Activated CD4-positive, CD25-positive, alpha-beta regulatory T cell treated with anti-CD3 and anti-CD28 coated beads, Interleukin-2, amount 50 U/mL, for 16 hours (primary cell): ENCODE data around the gene PRDM16.

ENCODE experiments used
- DNase-seq: peaks from one replicate; pipeline ENCODE4 v3.0.0-alpha.2; 2020; ENCODE audit warnings: low read depth, low spot score

The PRDM16 gene

GRCh38 chr1:3140437-3140836 lies 71.4 kb downstream of the PRDM16 start:
- DNase-seq = no peak

- DNase-seq = no peak
Measured at GRCh38 chr1:3141129-3141528, 72.1 kb downstream of the PRDM16 start.

GRCh38 chr1:3141836-3142235 lies 72.8 kb downstream of the PRDM16 start:
- no peak for DNase-seq

GRCh38 chr1:3142236-3142635 lies 73.2 kb downstream of the PRDM16 start:
- no peak for DNase-seq

GRCh38 chr1:3142751-3143150 lies 73.7 kb downstream of the PRDM16 start:
- no peak for DNase-seq

GRCh38 chr1:3145532-3146325 lies 76.7 kb downstream of the PRDM16 start:
- no peak for DNase-seq

- DNase-seq = no peak
Measured at GRCh38 chr1:3146458-3146857, 77.5 kb downstream of the PRDM16 start.

GRCh38 chr1:3146907-3147306 lies 77.9 kb downstream of the PRDM16 start:
- no peak for DNase-seq

- DNase-seq = no peak
Measured at GRCh38 chr1:3148171-3148570, 79.2 kb downstream of the PRDM16 start.

GRCh38 chr1:3149277-3149676 lies 80.3 kb downstream of the PRDM16 start:
- no peak for DNase-seq

GRCh38 chr1:3151456-3151855 lies 82.5 kb downstream of the PRDM16 start:
- no peak for DNase-seq

- no peak for DNase-seq
Measured at GRCh38 chr1:3152143-3152542, 83.1 kb downstream of the PRDM16 start.

- no peak for DNase-seq
Measured at GRCh38 chr1:3153197-3153596, 84.2 kb downstream of the PRDM16 start.

- DNase-seq = no peak
Measured at GRCh38 chr1:3153902-3154795, 85.1 kb downstream of the PRDM16 start.

- DNase-seq = no peak
Measured at GRCh38 chr1:3155056-3155925, 86.3 kb downstream of the PRDM16 start.

- DNase-seq = no peak
Measured at GRCh38 chr1:3155926-3156220, 86.9 kb downstream of the PRDM16 start.

GRCh38 chr1:3156936-3157335 lies 87.9 kb downstream of the PRDM16 start:
- no peak for DNase-seq

- DNase-seq = no peak
Measured at GRCh38 chr1:3158347-3158746, 89.3 kb downstream of the PRDM16 start.

GRCh38 chr1:3159121-3159520 lies 90.1 kb downstream of the PRDM16 start:
- no peak for DNase-seq

- no peak for DNase-seq
Measured at GRCh38 chr1:3159996-3160395, 91.0 kb downstream of the PRDM16 start.

- no peak for DNase-seq
Measured at GRCh38 chr1:3160647-3161145, 91.7 kb downstream of the PRDM16 start.
